B cell (primary cell): ENCODE measurements around the gene NXNL2. TPM values are rescaled to one million over a fixed set of nuclear protein-coding genes. Genes with fewer than 3 reads are reported as not detected.

Experiments used
- ATAC-seq: fragments of 200-7000 bp; cut with Tn5 transposase; one replicate; pipeline ENCODE4 v1.10.0; 2021; ENCODE audit warnings: low read depth, mild to moderate bottlenecking, moderate number of reproducible peaks, moderate library complexity
- CTCF ChIA-PET: fragments of 350-600 bp; sonication (Branson Sonifier 250); formaldehyde crosslinking; loops from one replicate; lab custom pipeline; 2021; ENCODE audit warnings: antibody characterized with exemption, inconsistent platforms; lab: Charles Lee
- POLR2A ChIA-PET: fragments of 350-600 bp; sonication (Branson Sonifier 250); formaldehyde crosslinking; loops from one replicate; lab custom pipeline; 2021; ENCODE audit warnings: antibody characterized with exemption; lab: Charles Lee
- DNase-seq: peaks from one replicate; pipeline ENCODE4 v3.0.0; 2013
- H2AFZ ChIP-seq: 2 replicates; pipeline ENCODE4 v1.6.1; 2012; ENCODE audit warnings: mild to moderate bottlenecking, low read depth, low read length; ENCODE audit not compliant: insufficient read depth, poor library complexity, severe bottlenecking
- H3K27ac ChIP-seq, 2 donors: 1 replicate in 1 of 2; 2 replicates in 1 of 2; pipeline ENCODE4 v1.5.1; 2012 to 2013; ENCODE audit warnings: low read length in 2 of 2, mild to moderate bottlenecking in 2 of 2, moderate library complexity in 1 of 2
- H3K27me3 ChIP-seq, 4 experiments: fragments of 200-600 bp in 1 of 4; sonication (generic) in 1 of 4; replicated peaks in 1 of 4; 1 replicate in 2 of 4; 2 replicates in 2 of 4; pipeline versions ENCODE4 v1.6.1 to v1.7.0; 2013 to 2016; ENCODE audit warnings: low read length in 3 of 4, mild to moderate bottlenecking in 2 of 4, mixed read lengths in 1 of 4, moderate library complexity in 1 of 4; ENCODE audit not compliant: insufficient read depth in 4 of 4, control insufficient read depth in 3 of 4; ENCODE audit errors: control extremely low read depth in 1 of 4
- H3K36me3 ChIP-seq, 2 experiments: replicated peaks in 1 of 2; 1 replicate in 1 of 2; 2 replicates in 1 of 2; pipeline versions ENCODE4 v1.6.1 to v1.7.1; 2013; ENCODE audit warnings: low read length in 1 of 2; ENCODE audit not compliant: insufficient read depth in 2 of 2, control insufficient read depth in 1 of 2; ENCODE audit errors: control extremely low read depth in 1 of 2, extremely low read depth in 1 of 2
- H3K4me1 ChIP-seq, 2 donors: fragments of 200-600 bp in 1 of 2; sonication (generic) in 1 of 2; 1 replicate in 1 of 2; 2 replicates in 1 of 2; pipeline versions ENCODE4 v1.5.1 to v1.6.1; 2013 to 2017; ENCODE audit warnings: low read length in 2 of 2; ENCODE audit not compliant: control insufficient read depth in 2 of 2, insufficient read depth in 2 of 2
- H3K4me2 ChIP-seq: replicated peaks from 2 replicates; pipeline ENCODE3; 2012; ENCODE audit warnings: mild to moderate bottlenecking, low read depth, low read length; ENCODE audit not compliant: poor library complexity, severe bottlenecking
- H3K4me3 ChIP-seq, 5 experiments: fragments of 200-600 bp in 1 of 5; sonication (generic) in 1 of 5; 1 replicate in 3 of 5; 2 replicates in 2 of 5; pipeline versions ENCODE4 v1.5.1 to v1.7.0; 2011 to 2016; ENCODE audit warnings: low read length in 4 of 5, mild to moderate bottlenecking in 4 of 5, low read depth in 2 of 5, control low read depth in 1 of 5, moderate library complexity in 1 of 5; ENCODE audit not compliant: insufficient read depth in 1 of 5; ENCODE audit errors: control extremely low read depth in 1 of 5, extremely low read depth in 1 of 5
- H3K79me2 ChIP-seq: fragments of 200-600 bp; sonication (generic); one replicate; pipeline ENCODE4 v1.6.0; 2016; ENCODE audit warnings: low read length; ENCODE audit not compliant: control insufficient read depth, insufficient read depth
- H3K9ac ChIP-seq: fragments of 200-600 bp; sonication (generic); 2 replicates; pipeline ENCODE4 v1.6.1; 2017; ENCODE audit warnings: mild to moderate bottlenecking, low read length, moderate library complexity
- H3K9me3 ChIP-seq, 3 donors: one replicate each; pipeline versions ENCODE4 v1.6.1 to v1.7.1; 2013; ENCODE audit warnings: low read length in 2 of 3; ENCODE audit not compliant: control insufficient read depth in 2 of 3, insufficient read depth in 1 of 3; ENCODE audit errors: control extremely low read depth in 1 of 3
- H4K20me1 ChIP-seq: 2 replicates; pipeline ENCODE4 v1.6.0; 2012; ENCODE audit warnings: mild to moderate bottlenecking, low read length; ENCODE audit not compliant: insufficient read depth, control insufficient read depth, poor library complexity, severe bottlenecking
- H3K27ac Mint-ChIP-seq: one replicate; pipeline ENCODE4 v1.8.0; 2021; ENCODE audit warnings: mixed read lengths
- H3K27me3 Mint-ChIP-seq: one replicate; pipeline ENCODE4 v1.8.0; 2021; ENCODE audit warnings: mixed read lengths
- H3K4me1 Mint-ChIP-seq: one replicate; pipeline ENCODE4 v1.8.0; 2021; ENCODE audit warnings: mixed read lengths
- H3K4me3 Mint-ChIP-seq: one replicate; pipeline ENCODE4 v1.8.0; 2021; ENCODE audit warnings: mixed read lengths
- H3K9me3 Mint-ChIP-seq: one replicate; pipeline ENCODE4 v1.8.0; 2022; ENCODE audit warnings: mixed read lengths; ENCODE audit not compliant: insufficient read depth
- CTCF ChIP-seq: fragments of 200-600 bp; IDR thresholded peaks from one replicate; pipeline ENCODE4 v1.8.0; 2022; ENCODE audit warnings: antibody characterized with exemption, mild to moderate bottlenecking
- EZH2 ChIP-seq: IDR thresholded peaks from 2 replicates; pipeline ENCODE4 v1.6.1; 2012; ENCODE audit warnings: borderline replicate concordance, low read depth, mild to moderate bottlenecking, moderate library complexity, low read length; ENCODE audit not compliant: insufficient read depth, poor library complexity, severe bottlenecking
- WGBS: methylation state at CpG from one replicate; pipeline ENCODE4 v1.1.5; 2013; ENCODE audit warnings: missing lambda C conversion rate; ENCODE audit not compliant: insufficient coverage; 5-methylcytosine and 5-hydroxymethylcytosine counted together
- intact Hi-C: fragments of 100-400 bp; cut with micrococcal nuclease; formaldehyde crosslinking; loops from one replicate; pipeline ENCODE4 v1.10.0; 2022
- polyA plus RNA-seq: library from polyadenylated mRNA; depleted of rRNA; stranded (reverse); fragments of >200 nt; gene quantifications from 2 replicates; pipeline ENCODE4 v1.2.3, GENCODE V29; 2012
- total RNA-seq, 2 donors: library from RNA; stranded (reverse); fragments of 120-200 nt in 1 of 2; gene quantifications; 1 replicate in 1 of 2; 2 replicates in 1 of 2; pipeline versions ENCODE4 v1.2.3 to v1.2.4, GENCODE V29; 2013 to 2022

Gene NXNL2
- total and polyA plus RNA-seq, 2 donors (not counting 1 experiment from before 2014, with no cell fraction given): not detected

DNA sequence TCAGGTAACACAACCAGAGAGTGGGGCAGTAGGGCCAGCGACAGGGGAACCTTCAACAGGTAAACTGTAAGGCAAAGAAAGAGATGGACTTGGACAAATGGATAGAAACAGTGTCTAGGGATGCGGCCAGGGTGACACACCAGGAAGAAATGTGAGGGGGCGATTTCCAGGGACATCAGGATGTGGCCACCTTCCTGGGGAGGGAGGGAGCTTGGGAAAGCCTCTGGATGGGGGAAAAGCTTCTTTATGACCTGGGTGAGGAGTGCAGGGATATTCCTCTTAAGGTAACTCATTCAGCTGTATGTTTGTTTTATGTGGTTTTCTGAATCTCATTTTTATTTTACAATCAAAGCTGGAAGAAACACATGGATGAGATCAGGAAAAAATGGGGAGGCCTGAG is 11.9 kb upstream of the NXNL2 start:
- no peaks in the 10 kb centered on the region for H3K79me2 ChIP-seq
- H3K27me3 ChIP-seq: peaks cover 0 to 2% (median 0%) of the 10 kb centered on the region in 4 experiments
- H3K27ac ChIP-seq: no peak overlapping the region
- Mint-ChIP-seq H3K27me3 (peaks cover 16% of the 10 kb centered on the region), H3K9me3 (no peaks in the 10 kb centered on the region), H3K4me1 (no peaks in the 10 kb centered on the region), H3K27ac (no peak overlapping the region), H3K4me3 (no peak overlapping the region)
- no peak overlapping the region for H3K4me2 ChIP-seq
- peaks cover 0 to 4% (median 0%) of the 10 kb centered on the region in 3 donors for H3K9me3 ChIP-seq
- no peaks in the 10 kb centered on the region for H3K36me3 ChIP-seq
- no peaks in the 10 kb centered on the region for H3K4me1 ChIP-seq
- no peak overlapping the region for H3K4me3 ChIP-seq
- intact Hi-C loops: no loop called here
- no peak for ATAC-seq
- no peaks in the 10 kb centered on the region for H4K20me1 ChIP-seq
- CTCF ChIA-PET: no interaction called here
- no peak overlapping the region for H3K9ac ChIP-seq
- H2AFZ ChIP-seq: no peak overlapping the region
- POLR2A ChIA-PET: no interaction called here
- 95% methylated on average over 3 of the region's 3 CpGs for WGBS
- no peak for TF ChIP-seq CTCF
- no peak for TF ChIP-seq EZH2
- no peak for DNase-seq

GRCh38 chr9:88524911-88525310 is 10.1 kb upstream of the NXNL2 start:
- H3K79me2 ChIP-seq: no peaks in the 10 kb centered on the region
- Mint-ChIP-seq H3K4me1 (no peaks in the 10 kb centered on the region), H3K9me3 (no peaks in the 10 kb centered on the region), H3K4me3 (no peak overlapping the region), H3K27ac (no peak overlapping the region), H3K27me3 (peaks cover 28% of the 10 kb centered on the region)
- no peaks in the 10 kb centered on the region for H3K4me1 ChIP-seq
- no peak overlapping the region for H2AFZ ChIP-seq
- H3K4me3 ChIP-seq: no peak overlapping the region
- ATAC-seq: no peak
- no peak for DNase-seq
- H3K4me2 ChIP-seq: no peak overlapping the region
- peaks cover 0 to 2% (median 0%) of the 10 kb centered on the region in 3 donors for H3K9me3 ChIP-seq
- H4K20me1 ChIP-seq: no peaks in the 10 kb centered on the region
- peaks cover 0 to 2% (median 0%) of the 10 kb centered on the region in 4 experiments for H3K27me3 ChIP-seq
- intact Hi-C loops: no loop called here
- no peak overlapping the region for H3K9ac ChIP-seq
- no peak for TF ChIP-seq EZH2
- TF ChIP-seq CTCF: no peak
- ChIA-PET POLR2A (no interaction called here), CTCF (no interaction called here)
- no peak overlapping the region for H3K27ac ChIP-seq
- WGBS: 57% methylated on average over 1 of the region's 8 CpGs
- H3K36me3 ChIP-seq: no peaks in the 10 kb centered on the region
